ENCODE measurements around the gene CX3CR1. TPM values are rescaled to one million over a fixed set of nuclear protein-coding genes. Genes with fewer than 3 reads are reported as not detected.

CX3CR1 gene
- total RNA-seq, 2 donors from 2014 or later, result 0.79 to 2.7 TPM

DNA sequence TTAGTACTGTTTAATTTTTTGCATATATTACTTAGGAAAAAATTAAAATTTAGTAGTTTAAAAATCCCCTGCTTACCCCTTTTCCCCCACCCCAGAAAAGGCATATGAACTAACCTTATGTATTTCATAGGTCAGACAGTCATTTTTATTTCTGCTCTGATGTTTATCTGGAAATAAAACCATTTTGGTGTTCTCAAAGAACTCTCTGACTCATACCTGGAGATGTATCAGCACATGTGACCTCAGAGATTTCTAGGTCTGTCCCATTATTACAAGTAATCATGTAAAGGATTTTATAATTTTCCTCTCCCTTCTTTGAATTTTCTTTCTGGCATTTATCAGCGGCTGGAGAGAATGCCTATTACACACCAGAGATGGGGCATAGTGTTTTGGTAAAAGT lies 35.6 kb upstream of the CX3CR1 start:
- Mint-ChIP-seq H3K4me3 (no peak overlapping the region), H3K4me1 (ENCODE audit: low read depth) (peaks cover 19% of the 10 kb centered on the region), H3K27ac (no peak overlapping the region), H3K9me3 (peaks cover 9 to 13% of the 10 kb centered on the region in 2 donors), H3K27me3 (ENCODE audit: low read depth) (no peaks in the 10 kb centered on the region), H3K36me3 (ENCODE audit: insufficient read depth in 2 of 2) (peaks cover 10 to 21% of the 10 kb centered on the region in 2 donors)
- peak; percentile 64 to 71 for ATAC-seq (replicated peaks in 1 of 2)
- DNase-seq, result no peak

- Mint-ChIP-seq H3K4me3 (no peak overlapping the region), H3K27me3 (ENCODE audit: low read depth) (peaks cover 7% of the 10 kb centered on the region), H3K4me1 (ENCODE audit: low read depth) (peaks cover 19% of the 10 kb centered on the region), H3K27ac (no peak overlapping the region), H3K36me3 (ENCODE audit: insufficient read depth in 2 of 2) (peaks cover 10 to 21% of the 10 kb centered on the region in 2 donors), H3K9me3 (peaks cover 7 to 13% of the 10 kb centered on the region in 2 donors)
- DNase-seq (no peak), ATAC-seq (replicated peaks in 1 of 2) (no peak)
Measured at GRCh38 chr3:39313289-39313688, 33.5 kb upstream of the CX3CR1 start.

GRCh38 chr3:39302178-39302577 lies 22.3 kb upstream of the CX3CR1 start:
- Mint-ChIP-seq H3K4me3 (no peak overlapping the region), H3K9me3 (peaks cover 22 to 27% of the 10 kb centered on the region in 2 donors), H3K4me1 (ENCODE audit: low read depth) (no peaks in the 10 kb centered on the region), H3K27ac (no peak overlapping the region), H3K27me3 (ENCODE audit: low read depth) (no peaks in the 10 kb centered on the region), H3K36me3 (ENCODE audit: insufficient read depth in 2 of 2) (peaks cover 24 to 32% of the 10 kb centered on the region in 2 donors)
- no peak for DNase-seq
- no peak for ATAC-seq (replicated peaks in 1 of 2)

DNA sequence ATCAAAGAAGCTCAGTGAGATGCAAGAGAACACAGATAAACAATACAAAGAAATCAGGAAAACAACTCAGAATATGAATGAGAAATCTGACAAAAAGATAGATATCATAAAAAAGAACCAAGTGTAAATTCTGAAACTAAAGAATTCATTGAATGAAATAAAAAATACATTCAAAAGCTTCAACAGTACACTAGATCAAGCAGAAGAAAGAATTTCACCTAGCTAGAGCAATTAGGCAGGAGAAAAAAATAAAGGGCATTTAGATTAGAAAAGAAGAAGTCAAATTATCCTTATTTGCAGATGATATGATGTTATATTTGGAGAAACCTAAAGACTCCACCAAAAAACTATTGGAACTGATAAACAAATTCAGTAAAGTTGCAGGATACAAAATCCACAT lies 19.4 kb upstream of the CX3CR1 start:
- Mint-ChIP-seq H3K4me1 (ENCODE audit: low read depth) (peaks cover 23% of the 10 kb centered on the region), H3K4me3 (no peak overlapping the region), H3K27me3 (ENCODE audit: low read depth) (no peaks in the 10 kb centered on the region), H3K27ac (no peak overlapping the region), H3K9me3 (peaks cover 20% of the 10 kb centered on the region in 2 donors), H3K36me3 (ENCODE audit: insufficient read depth in 2 of 2) (peaks cover 20 to 29% of the 10 kb centered on the region in 2 donors)
- DNase-seq (no peak), ATAC-seq (replicated peaks in 1 of 2) (no peak)

DNA sequence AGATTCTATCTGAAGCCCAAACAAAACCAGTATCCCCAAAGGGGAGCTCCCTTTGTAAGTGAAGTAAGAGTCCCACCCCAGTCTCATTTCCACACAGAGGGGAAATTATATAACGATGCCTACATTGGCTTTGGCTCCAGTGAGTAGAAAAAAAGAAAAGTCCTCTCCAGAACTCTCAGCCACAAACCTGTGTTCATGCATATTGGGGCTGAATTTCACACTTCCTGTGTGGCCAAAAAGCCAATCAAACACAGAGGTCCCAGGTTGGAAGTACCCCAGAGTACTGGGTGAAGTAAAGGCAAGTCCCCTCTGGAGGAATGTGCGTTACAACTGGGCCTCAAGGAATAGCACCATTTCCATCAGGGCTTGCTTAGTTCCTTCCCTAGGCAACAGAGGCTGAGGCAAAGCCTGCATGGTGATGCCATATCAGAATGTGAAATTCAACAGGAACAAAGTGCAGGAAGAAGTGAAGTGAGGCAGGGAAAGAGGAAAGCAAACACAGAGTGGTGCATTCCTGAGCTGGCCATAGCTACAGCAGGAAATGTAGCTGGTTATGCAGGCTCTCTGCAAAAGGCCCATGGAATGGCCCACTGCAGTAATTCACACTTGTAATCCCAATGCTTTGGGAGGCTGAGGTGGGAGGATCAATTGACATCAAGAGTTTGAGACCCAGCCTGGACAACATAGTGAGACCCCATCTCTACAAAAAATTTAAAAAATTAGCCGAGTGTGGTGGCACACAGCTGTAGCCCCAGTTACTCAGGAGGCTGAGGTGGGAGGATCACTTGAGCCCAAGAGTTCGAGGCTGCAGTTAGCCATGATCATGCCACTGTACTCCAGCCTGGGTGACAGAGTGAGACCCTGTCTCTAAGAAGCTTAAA lies 16.6 kb upstream of the CX3CR1 start:
- no peak overlapping the region for H3K27ac Mint-ChIP-seq
- peaks cover 33% of the 10 kb centered on the region for H3K4me1 Mint-ChIP-seq (ENCODE audit: low read depth)
- DNase-seq (no peak), ATAC-seq (replicated peaks in 1 of 2) (no peak)
- peaks cover 13 to 16% of the 10 kb centered on the region in 2 donors for H3K9me3 Mint-ChIP-seq
- no peaks in the 10 kb centered on the region for H3K27me3 Mint-ChIP-seq (ENCODE audit: low read depth)
- H3K36me3 Mint-ChIP-seq (ENCODE audit: insufficient read depth in 2 of 2), result peaks cover 15 to 22% of the 10 kb centered on the region in 2 donors
- H3K4me3 Mint-ChIP-seq, result no peak overlapping the region

DNA sequence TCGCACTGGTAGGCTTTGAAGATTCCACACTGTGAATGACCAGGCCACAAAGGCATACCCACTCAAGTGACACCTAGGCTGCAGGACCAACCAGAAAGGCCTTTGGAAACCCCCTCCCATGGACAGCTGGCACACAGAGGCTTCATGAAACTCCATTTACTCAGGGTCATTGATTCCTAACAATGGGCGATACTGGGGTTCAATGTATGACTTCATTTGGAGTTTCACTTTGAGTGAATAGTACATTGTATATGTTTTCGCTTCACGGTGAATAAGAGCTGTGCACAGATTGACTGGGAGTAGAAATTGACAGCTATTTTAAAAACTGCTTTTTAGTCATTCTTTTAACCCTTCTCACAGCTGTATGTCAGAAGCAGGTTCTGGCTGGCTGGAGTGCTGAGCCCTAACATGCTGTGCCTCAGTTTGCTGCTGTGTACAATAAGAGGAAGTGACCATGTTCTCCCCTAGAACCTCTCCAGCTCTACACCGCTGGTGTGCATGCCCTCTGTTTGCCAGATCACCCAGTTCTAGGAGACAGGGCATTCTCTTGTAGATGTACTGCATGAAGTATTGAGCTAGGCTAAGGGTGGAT lies 15.4 kb upstream of the CX3CR1 start:
- Mint-ChIP-seq H3K4me1 (ENCODE audit: low read depth) (peaks cover 37% of the 10 kb centered on the region), H3K4me3 (peak overlapping the region in 1 of 2 donors; percentile 6), H3K27me3 (ENCODE audit: low read depth) (no peaks in the 10 kb centered on the region), H3K9me3 (peaks cover 13% of the 10 kb centered on the region in 2 donors), H3K27ac (no peak overlapping the region), H3K36me3 (ENCODE audit: insufficient read depth in 2 of 2) (peaks cover 12 to 14% of the 10 kb centered on the region in 2 donors)
- ATAC-seq (replicated peaks in 1 of 2) (peak; percentile 71 to 76), DNase-seq (no peak)

GRCh38 chr3:39294446-39295183 lies 14.8 kb upstream of the CX3CR1 start:
- Mint-ChIP-seq H3K27ac (peak overlapping the region; percentile 35), H3K4me3 (peak overlapping the region; percentile 27), H3K9me3 (peaks cover 8% of the 10 kb centered on the region in 2 donors), H3K36me3 (ENCODE audit: insufficient read depth in 2 of 2) (peaks cover 8 to 11% of the 10 kb centered on the region in 2 donors), H3K27me3 (ENCODE audit: low read depth) (no peaks in the 10 kb centered on the region), H3K4me1 (ENCODE audit: low read depth) (peaks cover 43% of the 10 kb centered on the region)
- DNase-seq (no peak), ATAC-seq (replicated peaks in 1 of 2) (peak; percentile 24 to 28)

- H3K27me3 Mint-ChIP-seq (ENCODE audit: low read depth), result no peaks in the 10 kb centered on the region
- ATAC-seq (replicated peaks in 1 of 2) (no peak), DNase-seq (no peak)
- H3K27ac Mint-ChIP-seq, result no peak overlapping the region
- H3K4me1 Mint-ChIP-seq (ENCODE audit: low read depth), result peaks cover 55% of the 10 kb centered on the region
- H3K9me3 Mint-ChIP-seq, result peaks cover 0 to 2% of the 10 kb centered on the region in 2 donors
- H3K36me3 Mint-ChIP-seq (ENCODE audit: insufficient read depth in 2 of 2), result peaks cover 0 to 1% of the 10 kb centered on the region in 2 donors
- no peak overlapping the region for H3K4me3 Mint-ChIP-seq
Measured at GRCh38 chr3:39292961-39293360, 13.1 kb upstream of the CX3CR1 start.

GRCh38 chr3:39291903-39292329 lies 12.1 kb upstream of the CX3CR1 start:
- H3K27ac Mint-ChIP-seq, result no peak overlapping the region
- peaks cover 56% of the 10 kb centered on the region for H3K4me1 Mint-ChIP-seq (ENCODE audit: low read depth)
- ATAC-seq (replicated peaks in 1 of 2) (peak; percentile 30 to 31), DNase-seq (peak; percentile 77 to 82)
- no peaks in the 10 kb centered on the region for H3K27me3 Mint-ChIP-seq (ENCODE audit: low read depth)
- peaks cover 0 to 2% of the 10 kb centered on the region in 2 donors for H3K9me3 Mint-ChIP-seq
- H3K4me3 Mint-ChIP-seq, result no peak overlapping the region
- peaks cover 0 to 1% of the 10 kb centered on the region in 2 donors for H3K36me3 Mint-ChIP-seq (ENCODE audit: insufficient read depth in 2 of 2)

- no peak for DNase-seq
- Mint-ChIP-seq H3K27me3 (ENCODE audit: low read depth) (no peaks in the 10 kb centered on the region), H3K9me3 (no peaks in the 10 kb centered on the region), H3K4me3 (no peak overlapping the region), H3K4me1 (ENCODE audit: low read depth) (peaks cover 42% of the 10 kb centered on the region), H3K27ac (no peak overlapping the region), H3K36me3 (ENCODE audit: insufficient read depth in 2 of 2) (no peaks in the 10 kb centered on the region)
- no peak for ATAC-seq (replicated peaks in 1 of 2)
Measured at GRCh38 chr3:39290255-39290654, 10.4 kb upstream of the CX3CR1 start.

DNA sequence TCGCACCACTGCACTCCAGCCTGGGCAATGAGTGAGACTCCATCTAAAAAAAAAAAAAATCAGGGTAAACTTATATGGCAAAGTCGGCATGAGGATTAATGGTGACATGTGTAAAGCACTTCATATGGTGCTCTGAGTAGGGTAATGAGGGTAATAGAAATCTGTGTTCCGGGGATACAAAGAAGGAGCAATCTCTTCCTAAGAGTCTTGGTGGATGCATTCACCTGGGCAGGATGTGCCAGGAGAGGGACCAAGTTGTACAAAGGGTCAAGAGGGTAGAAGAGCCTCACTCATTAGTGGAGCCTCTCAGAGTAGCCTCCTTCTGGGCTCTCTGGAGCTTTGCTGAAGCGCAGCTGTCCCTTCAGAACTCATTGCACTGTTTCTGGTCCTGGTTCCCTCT lies 9.3 kb upstream of the CX3CR1 start:
- no peak for DNase-seq
- no peak for ATAC-seq (replicated peaks in 1 of 2)
- Mint-ChIP-seq H3K4me3 (no peak overlapping the region), H3K36me3 (ENCODE audit: insufficient read depth in 2 of 2) (no peaks in the 10 kb centered on the region), H3K27ac (no peak overlapping the region), H3K27me3 (ENCODE audit: low read depth) (no peaks in the 10 kb centered on the region), H3K9me3 (no peaks in the 10 kb centered on the region), H3K4me1 (ENCODE audit: low read depth) (peaks cover 41% of the 10 kb centered on the region)

GRCh38 chr3:39288300-39288808 lies 8.5 kb upstream of the CX3CR1 start:
- H3K9me3 Mint-ChIP-seq, result no peaks in the 10 kb centered on the region
- DNase-seq (peak; percentile 84 to 88), ATAC-seq (replicated peaks in 1 of 2) (peak; percentile 96 to 97)
- H3K27ac Mint-ChIP-seq, result no peak overlapping the region
- peaks cover 41% of the 10 kb centered on the region for H3K4me1 Mint-ChIP-seq (ENCODE audit: low read depth)
- H3K27me3 Mint-ChIP-seq (ENCODE audit: low read depth), result no peaks in the 10 kb centered on the region
- no peak overlapping the region for H3K4me3 Mint-ChIP-seq
- H3K36me3 Mint-ChIP-seq (ENCODE audit: insufficient read depth in 2 of 2), result no peaks in the 10 kb centered on the region

All from activated T-cell treated with anti-CD3 and anti-CD28 coated beads, Interleukin-2, amount 50 U/mL, for 72 hours (primary cell).